ENCODE measurements around the gene RIF1. TPM values are rescaled to one million over a fixed set of nuclear protein-coding genes. Genes with fewer than 3 reads are reported as not detected.
"Not testable (repeated sequence)": the region's sequence is repeated elsewhere in the genome, so short reads cannot be mapped to it uniquely, and the experiment has no call there.

RIF1 gene
- total RNA-seq, 1 experiment from 2014 or later = 47.3 TPM

GRCh38 chr2:151417650-151418049 is 7.9 kb downstream of the RIF1 start:
- intact Hi-C loops (cut with micrococcal nuclease) = no loop called here
- Mint-ChIP-seq H3K9me3 (ENCODE audit: unreplicated experiment) (no peaks in the 10 kb centered on the region), H3K4me3 (ENCODE audit: unreplicated experiment) (no peak overlapping the region), H3K27me3 (ENCODE audit: insufficient read depth, unreplicated experiment) (no peaks in the 10 kb centered on the region), H3K4me1 (ENCODE audit: insufficient read depth, unreplicated experiment) (peaks cover 11% of the 10 kb centered on the region), H3K36me3 (ENCODE audit: insufficient read depth, unreplicated experiment) (peaks cover 91% of the 10 kb centered on the region), H3K27ac (ENCODE audit: low read depth, unreplicated experiment) (no peak overlapping the region)
- no peak for TF ChIP-seq CTCF (IDR thresholded peaks at IDR 0.05; ENCODE audit: unreplicated experiment)
- POLR2A ChIA-PET = no interaction called here
- CTCF ChIA-PET = no interaction called here
- no TSS peak for BruUV-seq (replicated peaks)
- no peak for DNase-seq (ENCODE audit: unreplicated experiment)

- POLR2A ChIA-PET = interaction anchor here (0.7 to 0.8 kb wide), 3 partner anchors 15 to 802 kb away, joined by 3 to 5 read pairs (median 3); no protein-coding TSS in a partner anchor
- H3K27me3 Mint-ChIP-seq (ENCODE audit: insufficient read depth, unreplicated experiment); H3K4me1 Mint-ChIP-seq (ENCODE audit: insufficient read depth, unreplicated experiment); H3K4me3 Mint-ChIP-seq (ENCODE audit: unreplicated experiment); intact Hi-C loops (cut with micrococcal nuclease); BruUV-seq (replicated peaks); DNase-seq (ENCODE audit: unreplicated experiment); H3K9me3 Mint-ChIP-seq (ENCODE audit: unreplicated experiment): not testable (repeated sequence)
- peak overlapping the region; percentile 5 for H3K27ac Mint-ChIP-seq (ENCODE audit: low read depth, unreplicated experiment)
- H3K36me3 Mint-ChIP-seq (ENCODE audit: insufficient read depth, unreplicated experiment) = peaks cover 97% of the 10 kb centered on the region
- CTCF ChIA-PET = interaction anchor here (0.6 to 4.2 kb wide), 4 partner anchors 16 to 603 kb away, joined by 4 to 34 read pairs (median 4); no protein-coding TSS in a partner anchor
These were observed 12.0 kb downstream of the RIF1 start for GRCh38 chr2:151421681-151422080.

GRCh38 chr2:151422917-151423439 is 13.3 kb downstream of the RIF1 start:
- ChIA-PET CTCF (interaction anchor here (4.2 kb wide), 1 partner anchor 15 kb away, joined by 34 read pairs; no protein-coding TSS in a partner anchor), POLR2A (interaction anchor here (0.7 kb wide), 1 partner anchor 8 kb away, joined by 3 read pairs; no protein-coding TSS in a partner anchor)
- intact Hi-C loops (cut with micrococcal nuclease) = no loop called here
- DNase-seq (ENCODE audit: unreplicated experiment) = no peak
- no peak for TF ChIP-seq CTCF (IDR thresholded peaks at IDR 0.05; ENCODE audit: unreplicated experiment)
- no peak overlapping the region for H3K27ac Mint-ChIP-seq (ENCODE audit: low read depth, unreplicated experiment)
- H3K4me1 Mint-ChIP-seq (ENCODE audit: insufficient read depth, unreplicated experiment) = peaks cover 6% of the 10 kb centered on the region
- no peaks in the 10 kb centered on the region for H3K9me3 Mint-ChIP-seq (ENCODE audit: unreplicated experiment)
- no peak overlapping the region for H3K4me3 Mint-ChIP-seq (ENCODE audit: unreplicated experiment)
- no peaks in the 10 kb centered on the region for H3K27me3 Mint-ChIP-seq (ENCODE audit: insufficient read depth, unreplicated experiment)
- H3K36me3 Mint-ChIP-seq (ENCODE audit: insufficient read depth, unreplicated experiment) = peaks cover 97% of the 10 kb centered on the region
- BruUV-seq (replicated peaks) = no TSS peak

- H3K36me3 Mint-ChIP-seq (ENCODE audit: insufficient read depth, unreplicated experiment) = peaks cover 95% of the 10 kb centered on the region
- ChIA-PET CTCF (interaction anchor here (1.1 to 4.2 kb wide), 2 partner anchors 11 to 14 kb away, joined by 4 to 34 read pairs; no protein-coding TSS in a partner anchor), POLR2A (no interaction called here)
- H3K4me1 Mint-ChIP-seq (ENCODE audit: insufficient read depth, unreplicated experiment) = peaks cover 6% of the 10 kb centered on the region
- intact Hi-C loops (cut with micrococcal nuclease) = no loop called here
- H3K9me3 Mint-ChIP-seq (ENCODE audit: unreplicated experiment) = no peaks in the 10 kb centered on the region
- no peak overlapping the region for H3K4me3 Mint-ChIP-seq (ENCODE audit: unreplicated experiment)
- BruUV-seq (replicated peaks) = no TSS peak
- no peaks in the 10 kb centered on the region for H3K27me3 Mint-ChIP-seq (ENCODE audit: insufficient read depth, unreplicated experiment)
- no peak for DNase-seq (ENCODE audit: unreplicated experiment)
- no peak overlapping the region for H3K27ac Mint-ChIP-seq (ENCODE audit: low read depth, unreplicated experiment)
- no peak for TF ChIP-seq CTCF (IDR thresholded peaks at IDR 0.05; ENCODE audit: unreplicated experiment)
These were observed 14.1 kb downstream of the RIF1 start for GRCh38 chr2:151423760-151424159.
